Endothelial cell of umbilical vein (primary cell): ENCODE data around the gene ATAD5.

Source experiments
- CTCF ChIP-seq, 2 donors: IDR thresholded peaks; 1 replicate in 1 of 2; 2 replicates in 1 of 2; pipeline ENCODE4 v1.5.1; 2011; ENCODE audit warnings: low read length in 2 of 2, mild to moderate bottlenecking in 2 of 2, moderate library complexity in 2 of 2, control low read depth in 1 of 2, inconsistent platforms in 1 of 2, low read depth in 1 of 2; ENCODE audit not compliant: insufficient read depth in 1 of 2; ENCODE audit errors: extremely low read depth in 1 of 2
- EZH2 ChIP-seq: IDR thresholded peaks from 2 replicates; pipeline ENCODE4 v1.6.1; 2012; ENCODE audit warnings: borderline replicate concordance, low read depth, mild to moderate bottlenecking, moderate library complexity, low read length, inconsistent platforms; ENCODE audit not compliant: severe bottlenecking
- FOS ChIP-seq: IDR thresholded peaks from 2 replicates; pipeline ENCODE4 v1.6.1; 2011; ENCODE audit warnings: mild to moderate bottlenecking, low read length, moderate library complexity, borderline replicate concordance; ENCODE audit not compliant: insufficient read depth
- JUN ChIP-seq: IDR thresholded peaks from 2 replicates; pipeline ENCODE4 v1.6.1; 2011; ENCODE audit warnings: borderline replicate concordance, low read depth; ENCODE audit not compliant: insufficient read length, insufficient read depth
- POLR2A ChIP-seq: IDR thresholded peaks from 2 replicates; pipeline ENCODE4 v1.6.1; 2012; ENCODE audit warnings: low read depth, mild to moderate bottlenecking, control low read depth, low read length
- POLR2AphosphoS5 ChIP-seq: IDR thresholded peaks from 2 replicates; pipeline ENCODE4 v1.6.1; 2012; ENCODE audit warnings: low read depth, mild to moderate bottlenecking, control low read depth, low read length, moderate library complexity; ENCODE audit not compliant: insufficient read depth

- TF ChIP-seq CTCF (IDR thresholded peaks at IDR 0.05; ENCODE audit: extremely low read depth in 1 of 2, insufficient read depth in 1 of 2, low read depth in 1 of 2, low read length in 2 of 2) (no peak), POLR2A (no peak), EZH2 (no peak), JUN (no peak), POLR2AphosphoS5 (no peak), FOS (no peak)
Observed at GRCh38 chr17:30921544-30922196, 89.9 kb downstream of the ATAD5 start, which contains the start of gene ADAP2.
